HG02885 (cell line): Measurements from ENCODE around the gene ZNRD2.

Experiments
- ATAC-seq: cut with Tn5 transposase; IDR thresholded peaks from one replicate; pipeline ENCODE4 v1.9.1; 2021; ENCODE audit warnings: mild to moderate bottlenecking; ENCODE audit not compliant: unreplicated experiment, poor library complexity

ZNRD2 gene

GRCh38 chr11:65599216-65599954 lies 29.1 kb downstream of the ZNRD2 start:
- ATAC-seq: no peak

GRCh38 chr11:65599955-65600246 lies 29.6 kb downstream of the ZNRD2 start:
- ATAC-seq: no peak

GRCh38 chr11:65604258-65604657 lies 34.0 kb downstream of the ZNRD2 start:
- ATAC-seq: no peak

- ATAC-seq: no peak
Observed at GRCh38 chr11:65606876-65607613, 36.8 kb downstream of the ZNRD2 start.

- ATAC-seq: no peak
Observed at GRCh38 chr11:65607614-65608426, 37.5 kb downstream of the ZNRD2 start.

- no peak for ATAC-seq
Observed at GRCh38 chr11:65609229-65609628, 39.0 kb downstream of the ZNRD2 start.

GRCh38 chr11:65609665-65610064 lies 39.4 kb downstream of the ZNRD2 start:
- no peak for ATAC-seq

- ATAC-seq: no peak
Observed at GRCh38 chr11:65610404-65610803, 40.1 kb downstream of the ZNRD2 start.

GRCh38 chr11:65611028-65611757 lies 40.9 kb downstream of the ZNRD2 start:
- no peak for ATAC-seq

GRCh38 chr11:65611758-65612603 lies 41.7 kb downstream of the ZNRD2 start:
- ATAC-seq: no peak

GRCh38 chr11:65612691-65613090 lies 42.4 kb downstream of the ZNRD2 start:
- no peak for ATAC-seq

- ATAC-seq: no peak
Observed at GRCh38 chr11:65613091-65613928, 43.0 kb downstream of the ZNRD2 start.

- peak; percentile 81 for ATAC-seq
Observed at GRCh38 chr11:65615229-65615949, 45.1 kb downstream of the ZNRD2 start, which contains the start of gene PCNX3. TSS of gene PCNX3 (plus strand) at chr11:65615776. CDS start at chr11:65616312, 536 bp downstream.

GRCh38 chr11:65615950-65616574 lies 45.8 kb downstream of the ZNRD2 start:
- ATAC-seq: peak; percentile 2

- ATAC-seq: no peak
Observed at GRCh38 chr11:65616575-65617001, 46.3 kb downstream of the ZNRD2 start.

GRCh38 chr11:65617136-65617850 lies 47.0 kb downstream of the ZNRD2 start:
- ATAC-seq: no peak
